ENCODE data around the gene ZBTB6. TPM values are rescaled to one million over a fixed set of nuclear protein-coding genes. Genes with fewer than 3 reads are reported as not detected.
A peak's percentile ranks its signal among the peaks of the same experiment; 100 is the strongest.

The ZBTB6 gene
- total and polyA plus RNA-seq, 2 of the 13 experiments (the other 11 are each of a cell fraction or from before 2014, with no cell fraction given) = 3.7 to 7.1 TPM

- TF ChIP-seq ZNF512B (CRISPR knock-in tag; IDR thresholded peaks at IDR 0.05; ENCODE audit: borderline replicate concordance) (no peak), NFAT5 (CRISPR knock-in tag; IDR thresholded peaks at IDR 0.05) (peak; percentile 73), ZNF124 (CRISPR knock-in tag; IDR thresholded peaks at IDR 0.05) (no peak), ARHGAP35 (CRISPR knock-in tag; IDR thresholded peaks at IDR 0.05; ENCODE audit: borderline replicate concordance) (no peak), ZNF790 (CRISPR knock-in tag; IDR thresholded peaks at IDR 0.05; ENCODE audit: borderline replicate concordance) (no peak), TIGD3 (CRISPR knock-in tag; IDR thresholded peaks at IDR 0.05; ENCODE audit: borderline replicate concordance) (no peak), ATF6 (CRISPR knock-in tag; conservative IDR thresholded peaks at IDR 0.05) (no peak; the same call in 1 of the 2 replicates), GLI4 (CRISPR knock-in tag; IDR thresholded peaks at IDR 0.05; ENCODE audit: borderline replicate concordance) (peak; percentile 48; the same call in 1 of the 2 replicates), ZC3H4 (CRISPR knock-in tag; IDR thresholded peaks at IDR 0.05; ENCODE audit: borderline replicate concordance) (no peak), SMAD9 (CRISPR knock-in tag; IDR thresholded peaks at IDR 0.05) (no peak)
- TF ChIP-seq, protein P1, sequence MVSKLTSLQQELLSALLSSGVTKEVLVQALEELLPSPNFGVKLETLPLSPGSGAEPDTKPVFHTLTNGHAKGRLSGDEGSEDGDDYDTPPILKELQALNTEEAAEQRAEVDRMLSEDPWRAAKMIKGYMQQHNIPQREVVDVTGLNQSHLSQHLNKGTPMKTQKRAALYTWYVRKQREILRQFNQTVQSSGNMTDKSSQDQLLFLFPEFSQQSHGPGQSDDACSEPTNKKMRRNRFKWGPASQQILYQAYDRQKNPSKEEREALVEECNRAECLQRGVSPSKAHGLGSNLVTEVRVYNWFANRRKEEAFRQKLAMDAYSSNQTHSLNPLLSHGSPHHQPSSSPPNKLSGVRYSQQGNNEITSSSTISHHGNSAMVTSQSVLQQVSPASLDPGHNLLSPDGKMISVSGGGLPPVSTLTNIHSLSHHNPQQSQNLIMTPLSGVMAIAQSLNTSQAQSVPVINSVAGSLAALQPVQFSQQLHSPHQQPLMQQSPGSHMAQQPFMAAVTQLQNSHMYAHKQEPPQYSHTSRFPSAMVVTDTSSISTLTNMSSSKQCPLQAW (CRISPR knock-in tag; IDR thresholded peaks at IDR 0.05) = peak; percentile 92
- TF ChIP-seq, protein P2, sequence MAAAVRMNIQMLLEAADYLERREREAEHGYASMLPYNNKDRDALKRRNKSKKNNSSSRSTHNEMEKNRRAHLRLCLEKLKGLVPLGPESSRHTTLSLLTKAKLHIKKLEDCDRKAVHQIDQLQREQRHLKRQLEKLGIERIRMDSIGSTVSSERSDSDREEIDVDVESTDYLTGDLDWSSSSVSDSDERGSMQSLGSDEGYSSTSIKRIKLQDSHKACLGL (CRISPR knock-in tag; IDR thresholded peaks at IDR 0.05) = peak; percentile 80
Observed at GRCh38 chr9:122904823-122905710, 8.1 kb downstream of the ZBTB6 start, which contains the start of gene RC3H2 (continued).

All from HepG2 (cell line).